ENCODE data around the gene MAPT.
"Not testable (repeated sequence)": the region's sequence is repeated elsewhere in the genome, so short reads cannot be mapped to it uniquely, and the experiment has no call there.

Gene MAPT

DNA sequence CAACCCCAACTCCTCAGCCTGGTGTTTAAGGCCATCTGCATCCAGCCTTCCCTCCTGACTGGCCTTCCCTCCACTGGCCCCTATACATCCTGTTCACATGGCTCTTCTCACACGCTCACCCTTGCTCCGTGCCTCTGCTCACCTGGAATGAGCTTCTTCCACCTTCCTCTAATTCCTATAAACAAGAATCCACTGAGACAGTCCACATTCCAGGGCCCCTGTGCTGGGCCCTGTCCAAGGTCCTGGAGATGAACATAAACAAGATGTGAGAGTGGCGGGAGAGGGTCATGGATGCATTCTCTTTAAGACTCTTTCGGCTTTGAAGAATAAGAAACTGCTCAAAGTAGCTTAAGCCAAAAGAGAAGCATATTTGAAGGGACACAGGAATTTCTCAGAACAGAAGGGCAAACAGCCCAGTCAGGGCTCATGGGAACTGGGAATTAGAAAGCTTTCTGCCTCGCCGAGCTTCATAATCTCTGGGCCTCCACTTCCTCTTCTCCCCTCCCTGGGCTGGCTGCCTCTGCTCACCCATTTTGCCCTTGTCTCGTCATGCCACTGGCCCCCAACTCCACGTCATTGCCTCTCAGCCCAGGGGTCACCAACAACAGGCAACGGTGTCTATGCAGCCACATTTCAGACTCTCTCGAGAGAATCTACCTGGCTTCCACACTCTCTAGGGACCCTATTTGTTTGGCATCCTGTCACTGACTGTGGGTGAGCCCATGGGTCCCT is 36.2 kb upstream of the MAPT start:
- in situ Hi-C loops (cut with MboI; ENCODE audit: low pct_unique_long_range_greater_than_20kb, low sequenced_read_pairs) = no loop called here
- peak; percentile 47 for DNase-seq

DNA sequence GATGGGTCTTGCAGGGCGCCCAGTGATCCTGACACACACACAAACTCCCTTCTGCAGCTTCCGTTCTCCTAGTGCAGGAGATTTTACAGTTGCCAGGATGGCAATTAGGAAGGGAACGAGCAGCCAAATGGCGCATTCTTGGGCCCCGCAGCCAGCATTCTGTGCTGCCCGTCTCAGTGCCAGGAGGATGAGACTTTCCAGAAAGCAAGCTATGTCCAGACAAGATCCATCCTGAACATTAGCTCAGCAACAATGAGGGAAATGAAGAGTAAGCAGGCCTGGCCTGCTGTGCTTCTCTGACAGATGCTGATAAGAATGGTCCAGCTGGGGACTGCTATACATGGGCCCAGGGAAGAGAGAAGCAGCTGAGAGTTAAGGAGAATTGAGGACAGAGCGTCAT is 33.2 kb upstream of the MAPT start:
- in situ Hi-C loops (cut with MboI; ENCODE audit: low pct_unique_long_range_greater_than_20kb, low sequenced_read_pairs) = no loop called here

DNA sequence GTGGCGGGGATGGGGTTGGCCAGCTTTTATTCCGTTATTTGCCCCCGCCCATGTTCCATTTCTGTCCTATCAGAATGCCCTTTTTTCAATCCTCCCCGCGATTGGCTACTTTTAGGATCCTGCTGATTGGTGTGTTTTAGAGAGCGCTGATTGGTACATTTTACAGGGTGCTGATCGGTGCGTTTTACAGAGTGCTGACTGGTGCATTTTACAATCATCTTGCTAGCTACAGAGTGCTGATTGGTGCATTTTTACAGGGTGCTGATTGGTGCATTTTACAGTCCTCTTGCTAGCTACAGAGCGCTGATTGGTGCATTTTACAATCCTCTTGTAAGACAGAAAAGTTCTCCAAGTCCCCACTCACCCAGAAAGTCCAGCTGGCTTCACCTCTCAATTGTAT is 32.2 kb upstream of the MAPT start:
- in situ Hi-C loops (cut with MboI; ENCODE audit: low pct_unique_long_range_greater_than_20kb, low sequenced_read_pairs); DNase-seq: not testable (repeated sequence)

More for the DNA sequence above, 33.2 kb upstream of the MAPT start:
- DNase-seq = no peak

DNA sequence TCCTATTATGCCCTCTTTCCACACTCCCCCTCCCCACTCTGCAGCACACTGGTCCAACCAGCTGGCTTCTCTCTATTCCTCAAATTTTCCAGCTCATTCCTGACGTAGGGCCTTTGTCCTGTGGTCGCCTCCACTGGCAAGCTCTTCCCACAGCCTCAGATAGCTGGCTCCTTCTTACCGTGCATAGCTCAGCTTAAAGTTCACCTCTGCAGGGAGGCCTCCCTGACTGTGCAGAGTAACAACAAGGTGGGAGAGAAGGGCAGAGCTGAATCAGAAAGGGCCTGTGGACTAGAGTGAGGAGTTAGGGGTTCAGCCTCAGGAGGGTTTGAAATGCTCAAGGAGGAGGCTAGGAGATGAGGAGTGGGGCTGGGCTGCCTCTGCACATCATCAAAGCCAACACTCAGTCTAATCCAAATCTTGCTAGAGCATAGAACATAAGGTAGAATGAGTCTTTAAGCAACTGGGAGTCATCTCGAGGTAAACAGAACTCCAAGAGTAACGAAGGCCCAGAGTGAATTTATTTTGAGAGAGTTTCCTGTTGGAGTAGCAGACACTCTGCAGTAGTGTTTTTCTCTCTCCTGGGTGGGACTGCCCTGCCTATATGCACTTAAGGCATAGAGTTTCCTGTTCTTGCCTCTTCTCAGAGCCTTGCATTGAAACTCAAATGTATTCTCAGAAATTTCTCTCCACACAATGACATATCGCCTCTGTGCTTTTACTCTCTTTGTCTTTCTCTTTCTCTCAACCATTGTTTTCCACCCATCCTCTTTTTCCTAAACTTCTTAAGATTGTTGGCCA is 30.3 kb upstream of the MAPT start:
- in situ Hi-C loops (cut with MboI; ENCODE audit: low pct_unique_long_range_greater_than_20kb, low sequenced_read_pairs) = no loop called here
- no peak for DNase-seq

- DNase-seq = no peak
- in situ Hi-C loops (cut with MboI; ENCODE audit: low pct_unique_long_range_greater_than_20kb, low sequenced_read_pairs) = no loop called here
Observed at GRCh38 chr17:45867171-45867570, 27.2 kb upstream of the MAPT start.

GRCh38 chr17:45867702-45868101 is 26.7 kb upstream of the MAPT start:
- in situ Hi-C loops (cut with MboI; ENCODE audit: low pct_unique_long_range_greater_than_20kb, low sequenced_read_pairs) = no loop called here
- DNase-seq = no peak

GRCh38 chr17:45868276-45868675 is 26.1 kb upstream of the MAPT start:
- DNase-seq = no peak
- in situ Hi-C loops (cut with MboI; ENCODE audit: low pct_unique_long_range_greater_than_20kb, low sequenced_read_pairs) = no loop called here

GRCh38 chr17:45869676-45870341 is 24.5 kb upstream of the MAPT start:
- in situ Hi-C loops (cut with MboI; ENCODE audit: low pct_unique_long_range_greater_than_20kb, low sequenced_read_pairs) = no loop called here
- DNase-seq = no peak

GRCh38 chr17:45870342-45870974 is 23.9 kb upstream of the MAPT start:
- DNase-seq = no peak
- in situ Hi-C loops (cut with MboI; ENCODE audit: low pct_unique_long_range_greater_than_20kb, low sequenced_read_pairs) = no loop called here

- DNase-seq = no peak
- in situ Hi-C loops (cut with MboI; ENCODE audit: low pct_unique_long_range_greater_than_20kb, low sequenced_read_pairs) = no loop called here
Observed at GRCh38 chr17:45871718-45872117, 22.6 kb upstream of the MAPT start.

DNA sequence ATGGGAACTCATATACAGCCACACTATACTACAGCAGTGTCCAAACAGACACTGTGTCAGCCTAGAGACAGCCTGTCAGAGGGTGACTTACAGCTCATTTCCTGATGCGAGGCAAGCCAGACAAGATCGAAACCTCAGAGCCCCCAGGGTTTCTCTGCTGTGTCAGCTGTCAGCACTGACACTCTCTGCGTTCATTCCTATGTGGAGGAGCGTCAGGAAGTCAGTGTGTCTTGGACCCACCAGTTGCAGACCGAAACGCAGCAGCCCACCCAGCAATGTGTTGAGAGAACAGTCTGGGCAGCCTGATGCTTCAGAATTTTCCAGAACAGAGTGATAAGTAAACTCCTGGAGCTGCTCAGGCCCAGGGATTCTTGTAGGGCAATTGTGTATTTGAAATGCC is 20.6 kb upstream of the MAPT start:
- peak; percentile 28 for DNase-seq
- in situ Hi-C loops (cut with MboI; ENCODE audit: low pct_unique_long_range_greater_than_20kb, low sequenced_read_pairs) = no loop called here

GRCh38 chr17:45874151-45874550 is 20.2 kb upstream of the MAPT start:
- in situ Hi-C loops (cut with MboI; ENCODE audit: low pct_unique_long_range_greater_than_20kb, low sequenced_read_pairs) = no loop called here
- no peak for DNase-seq

GRCh38 chr17:45876539-45876938 is 17.8 kb upstream of the MAPT start:
- in situ Hi-C loops (cut with MboI; ENCODE audit: low pct_unique_long_range_greater_than_20kb, low sequenced_read_pairs) = no loop called here
- DNase-seq = no peak

GRCh38 chr17:45877467-45877866 is 16.9 kb upstream of the MAPT start:
- no peak for DNase-seq
- in situ Hi-C loops (cut with MboI; ENCODE audit: low pct_unique_long_range_greater_than_20kb, low sequenced_read_pairs) = no loop called here

DNA sequence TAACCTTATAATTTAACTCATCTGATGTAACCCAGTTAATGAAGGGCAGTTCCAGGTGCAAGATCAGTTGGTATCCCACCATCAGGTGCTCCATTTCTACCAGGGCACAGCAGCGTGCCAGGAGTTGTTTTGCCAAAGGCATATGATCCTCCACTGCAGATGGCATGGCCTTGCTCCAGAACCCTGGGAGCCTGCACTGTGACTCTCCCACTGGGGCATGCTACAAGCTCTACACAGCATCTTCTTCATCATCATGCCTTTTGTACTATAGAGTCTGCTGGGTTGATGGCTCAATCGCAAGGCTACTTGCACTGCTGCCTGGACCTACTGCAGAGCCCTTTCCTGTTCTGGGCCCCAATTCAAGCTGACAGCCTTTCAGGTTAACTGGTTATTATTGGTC is 11.3 kb upstream of the MAPT start:
- in situ Hi-C loops (cut with MboI; ENCODE audit: low pct_unique_long_range_greater_than_20kb, low sequenced_read_pairs) = no loop called here

DNA sequence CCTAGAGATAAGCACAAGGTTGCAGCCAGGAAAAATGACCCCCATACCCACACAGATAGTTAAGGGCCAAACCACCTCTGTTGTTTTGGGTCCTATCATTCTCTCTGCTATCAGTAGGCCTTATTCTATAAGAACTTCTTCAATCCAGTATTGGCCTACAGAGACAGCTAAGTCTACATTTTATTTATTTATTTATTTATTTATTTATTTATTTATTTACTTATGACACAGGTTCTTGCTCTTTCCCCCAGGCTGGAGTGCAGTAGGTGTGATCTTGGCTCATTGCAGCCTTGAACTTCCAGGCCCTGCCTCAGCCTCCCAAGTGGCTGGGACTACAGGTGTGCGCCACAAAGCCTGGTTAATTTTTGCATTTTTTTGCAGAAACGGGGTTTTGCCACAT is 7.5 kb upstream of the MAPT start:
- in situ Hi-C loops (cut with MboI; ENCODE audit: low pct_unique_long_range_greater_than_20kb, low sequenced_read_pairs) = no loop called here

More for the DNA sequence above, 11.3 kb upstream of the MAPT start:
- DNase-seq = no peak

DNA sequence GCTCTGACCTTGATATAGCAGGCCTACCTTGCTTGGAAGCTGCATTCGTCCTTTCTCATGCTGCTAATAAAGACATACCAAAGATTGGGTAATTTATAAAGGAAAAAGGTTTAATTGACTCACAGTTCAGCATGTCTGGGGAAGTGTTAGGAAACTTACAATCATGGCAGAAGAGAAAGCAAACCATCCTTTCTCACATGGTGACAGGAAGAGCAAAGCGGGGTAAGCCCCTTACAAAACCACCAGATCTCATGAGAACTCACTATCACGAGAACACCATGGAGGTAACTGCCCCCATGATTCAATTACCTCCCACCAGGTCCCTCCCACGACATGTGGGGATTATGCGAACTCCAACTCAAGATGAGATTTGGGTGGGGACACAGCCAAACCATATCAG is 6.0 kb upstream of the MAPT start:
- DNase-seq = no peak
- in situ Hi-C loops (cut with MboI; ENCODE audit: low pct_unique_long_range_greater_than_20kb, low sequenced_read_pairs) = no loop called here

More for the DNA sequence above, 7.5 kb upstream of the MAPT start:
- DNase-seq = no peak

DNA sequence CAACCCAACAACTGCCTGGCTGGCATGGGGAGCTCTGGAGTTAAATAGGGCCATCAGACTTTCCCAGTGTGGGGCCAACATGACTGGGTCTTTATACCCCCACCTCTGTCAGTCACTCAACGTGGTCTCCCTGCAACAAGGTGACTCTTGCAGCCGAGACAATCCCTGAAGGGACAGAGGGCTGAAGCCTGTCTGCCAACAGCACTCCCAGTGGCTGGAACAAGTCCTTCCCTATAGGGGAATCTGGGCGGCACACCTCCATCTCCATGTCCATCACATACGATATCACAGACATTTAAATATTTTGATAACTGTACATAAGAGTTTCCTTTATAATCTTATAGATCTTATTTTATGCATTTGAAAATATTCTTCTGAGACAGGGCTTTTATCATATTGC is 4.8 kb upstream of the MAPT start:
- in situ Hi-C loops (cut with MboI; ENCODE audit: low pct_unique_long_range_greater_than_20kb, low sequenced_read_pairs) = no loop called here
- DNase-seq = no peak

DNA sequence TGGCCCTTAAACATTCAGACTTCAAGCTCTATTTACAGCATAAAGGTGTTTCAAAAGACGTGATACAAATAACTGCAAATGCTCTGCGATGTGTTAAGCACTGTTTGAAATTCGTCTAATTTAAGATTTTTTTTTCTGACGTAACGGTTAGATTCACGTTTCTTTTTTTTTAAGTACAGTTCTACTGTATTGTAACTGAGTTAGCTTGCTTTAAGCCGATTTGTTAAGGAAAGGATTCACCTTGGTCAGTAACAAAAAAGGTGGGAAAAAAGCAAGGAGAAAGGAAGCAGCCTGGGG is 681 bp upstream of the MAPT start:
- no peak for DNase-seq
- in situ Hi-C loops (cut with MboI; ENCODE audit: low pct_unique_long_range_greater_than_20kb, low sequenced_read_pairs) = no loop called here
